Neural cell (in vitro differentiated cells): ENCODE data around the gene OLFML2B.

ENCODE experiments used
- CTCF ChIP-seq: fragments of 450-650 bp; IDR thresholded peaks from 2 replicates; pipeline ENCODE4 v1.5.1; 2014; ENCODE audit warnings: antibody characterized with exemption, mild to moderate bottlenecking, moderate library complexity; ENCODE audit not compliant: poor library complexity, severe bottlenecking
- EZH2 ChIP-seq: fragments of 200-600, 300-800 bp; shearing (Covaris generic), sonication (generic); IDR thresholded peaks from 2 replicates; pipeline ENCODE4 v1.6.1; 2014; ENCODE audit warnings: antibody characterized with exemption, low read length, borderline replicate concordance, mild to moderate bottlenecking; ENCODE audit not compliant: insufficient read depth, poor library complexity, severe bottlenecking

GRCh38 chr1:161955606-161956005, 68.1 kb downstream of the OLFML2B start:
- TF ChIP-seq EZH2 (no peak), CTCF (no peak)
